Limb (tissue), 2 donors: Measurements from ENCODE around the gene DHX9.
"Not testable (repeated sequence)": the region's sequence is repeated elsewhere in the genome, so short reads cannot be mapped to it uniquely, and the experiment has no call there.

ENCODE experiments used
- DNase-seq, 2 donors: peaks; one replicate each; pipeline ENCODE4 v3.0.0-alpha.2; 2016; ENCODE audit errors: extremely low spot score in 2 of 2

The DHX9 gene

GRCh38 chr1:182888736-182889531 lies 49.8 kb downstream of the DHX9 start:
- DNase-seq: no peak

- DNase-seq: no peak
Measured at GRCh38 chr1:182889997-182890396, 50.9 kb downstream of the DHX9 start.

- no peak for DNase-seq
Measured at GRCh38 chr1:182890927-182891610, 51.9 kb downstream of the DHX9 start.

- DNase-seq: no peak
Measured at GRCh38 chr1:182897696-182898095, 58.5 kb downstream of the DHX9 start.

- DNase-seq: not testable (repeated sequence)
Measured at GRCh38 chr1:182901946-182902345, 62.8 kb downstream of the DHX9 start.

- DNase-seq: no peak
Measured at GRCh38 chr1:182905321-182905720, 66.2 kb downstream of the DHX9 start.

- no peak for DNase-seq
Measured at GRCh38 chr1:182909578-182909977, 70.4 kb downstream of the DHX9 start.

- DNase-seq: no peak
Measured at GRCh38 chr1:182910143-182910542, 71.0 kb downstream of the DHX9 start.

- no peak for DNase-seq
Measured at GRCh38 chr1:182913401-182913800, 74.3 kb downstream of the DHX9 start.

- DNase-seq: no peak
Measured at GRCh38 chr1:182917378-182917777, 78.2 kb downstream of the DHX9 start.

GRCh38 chr1:182925661-182926060 lies 86.5 kb downstream of the DHX9 start:
- no peak for DNase-seq

GRCh38 chr1:182927693-182928433 lies 88.7 kb downstream of the DHX9 start:
- no peak for DNase-seq

- DNase-seq: no peak
Measured at GRCh38 chr1:182930985-182931384, 91.8 kb downstream of the DHX9 start.

GRCh38 chr1:182935716-182936115 lies 96.6 kb downstream of the DHX9 start:
- DNase-seq: no peak
